ENCODE data around the gene WDR7. TPM values are rescaled to one million over a fixed set of nuclear protein-coding genes. Genes with fewer than 3 reads are reported as not detected.

WDR7 gene
- total and polyA plus RNA-seq, 2 experiments from 2014 or later: 7.0 to 14.8 TPM

- TF ChIP-seq ZNF462 (CRISPR knock-in tag; IDR thresholded peaks at IDR 0.05): no peak
- TF ChIP-seq ZNF114 (CRISPR knock-in tag; IDR thresholded peaks at IDR 0.05): no peak
Observed at GRCh38 chr18:57084331-57085271, 433.4 kb downstream of the WDR7 start (continued).

GRCh38 chr18:57085371-57085770 lies 434.2 kb downstream of the WDR7 start:
- H4K20me1 ChIP-seq (replicated peaks; ENCODE audit: insufficient read depth): no peaks in the 10 kb centered on the region
- no peak for TF ChIP-seq NANOG (IDR thresholded peaks at IDR 0.05; ENCODE audit: borderline replicate concordance)
- H3K4me3 ChIP-seq: no peak overlapping the region
- H3K36me3 ChIP-seq (ENCODE audit: insufficient read depth): no peaks in the 10 kb centered on the region
- H3K27ac ChIP-seq (ENCODE audit: low read depth): no peak overlapping the region
- H3K4me1 ChIP-seq (ENCODE audit: insufficient read depth): peaks cover 22% of the 10 kb centered on the region
- no peak for DNase-seq (ENCODE audit: low spot score)
- H3K9me3 Mint-ChIP-seq: no peaks in the 10 kb centered on the region
- H3K27ac Mint-ChIP-seq: peak overlapping the region; percentile 17; the same call in 1 of the 2 replicates
- no peaks in the 10 kb centered on the region for H3K36me3 Mint-ChIP-seq (ENCODE audit: low read depth)
- no peak overlapping the region for H3K4me3 Mint-ChIP-seq
- H3K27me3 ChIP-seq (ENCODE audit: insufficient read depth): no peaks in the 10 kb centered on the region
- H3K79me2 ChIP-seq (replicated peaks; ENCODE audit: insufficient read depth): no peaks in the 10 kb centered on the region
- peaks cover 6% of the 10 kb centered on the region for H3K27me3 Mint-ChIP-seq (ENCODE audit: insufficient read depth, low read depth, poor library complexity)
- no peaks in the 10 kb centered on the region for H3F3A ChIP-seq (replicated peaks; ENCODE audit: low read depth)
- H3K4me2 ChIP-seq: peak overlapping the region; percentile 6; the same call in 1 of the 2 replicates
- peaks cover 15% of the 10 kb centered on the region for H3K9me2 ChIP-seq (ENCODE audit: insufficient read depth)
- H2AFZ ChIP-seq: peak overlapping the region; percentile 94; the same call in 1 of the 2 replicates
- ATAC-seq: no peak
- H3K4me1 Mint-ChIP-seq: peaks cover 18% of the 10 kb centered on the region
